Testis (tissue), 3 donors: ENCODE results near the gene CRBN. TPM values are rescaled to one million over a fixed set of nuclear protein-coding genes. Genes with fewer than 3 reads are reported as not detected.
A peak's percentile ranks its signal among the peaks of the same experiment; 100 is the strongest.

Experiments
- DNase-seq: peaks from one replicate; pipeline ENCODE4 v3.0.0-alpha.2; 2019
- H3K27ac ChIP-seq, 2 donors: fragments of 200-600 bp; sonication (generic); one replicate each; pipeline ENCODE4 v1.5.1; 2019
- H3K27me3 ChIP-seq: fragments of 200-600 bp; sonication (generic); one replicate; pipeline ENCODE4 v1.5.1; 2019
- H3K36me3 ChIP-seq: fragments of 200-600 bp; sonication (generic); one replicate; pipeline ENCODE4 v1.5.1; 2017; ENCODE audit warnings: low read depth; ENCODE audit errors: missing control alignments
- H3K4me1 ChIP-seq: fragments of 200-600 bp; sonication (generic); one replicate; pipeline ENCODE4 v1.5.1; 2019
- H3K4me3 ChIP-seq, 2 donors: fragments of 200-600 bp; sonication (generic); one replicate each; pipeline ENCODE4 v1.5.1; 2017 to 2019
- H3K9me3 ChIP-seq: fragments of 200-600 bp; sonication (generic); one replicate; pipeline ENCODE4 v1.5.1; 2017
- CTCF ChIP-seq, 3 experiments: fragments of 450-650 bp in 2 of 3; fragments of 200-600 bp in 1 of 3; sonication (generic) in 1 of 3; IDR thresholded peaks; one replicate each; pipeline ENCODE4 v1.5.1; 2016 to 2019; ENCODE audit warnings: antibody characterized with exemption in 3 of 3, mild to moderate bottlenecking in 2 of 3, moderate library complexity in 1 of 3
- POLR2A ChIP-seq: fragments of 450-650 bp; IDR thresholded peaks from one replicate; pipeline ENCODE4 v1.6.1; 2017; ENCODE audit warnings: antibody characterized with exemption, mild to moderate bottlenecking, moderate library complexity
- WGBS, 2 donors: methylation state at CpG; one replicate each; pipeline ENCODE4 v1.1.5; 2018; 5-methylcytosine and 5-hydroxymethylcytosine counted together
- intact Hi-C: fragments of 100-400 bp; cut with DNase I; formaldehyde crosslinking; loops from one replicate; pipeline ENCODE4 v1.15.1; 2023; ENCODE audit warnings: low total_unique reads
- polyA plus RNA-seq: library from polyadenylated mRNA; stranded (reverse); fragments of 350-450 nt; fragmentation: Illumina TruSeq; extraction: RNeasy Lipid Tissue Mini Kit (QIAGEN cat#74804); gene quantifications from one replicate; pipeline ENCODE4 v1.2.3, GENCODE V29; 2014; ENCODE audit warnings: low read depth, low replicate concordance; ENCODE audit not compliant: insufficient read depth
- total RNA-seq, 2 donors: library from RNA; depleted of rRNA; stranded (reverse); fragments of >200 nt; gene quantifications; one replicate each; pipeline ENCODE4 v1.2.3, GENCODE V29; 2016

The CRBN gene
- total and polyA plus RNA-seq, 3 donors from 2014 or later, result 85.4 to 180 (median 147) TPM

DNA sequence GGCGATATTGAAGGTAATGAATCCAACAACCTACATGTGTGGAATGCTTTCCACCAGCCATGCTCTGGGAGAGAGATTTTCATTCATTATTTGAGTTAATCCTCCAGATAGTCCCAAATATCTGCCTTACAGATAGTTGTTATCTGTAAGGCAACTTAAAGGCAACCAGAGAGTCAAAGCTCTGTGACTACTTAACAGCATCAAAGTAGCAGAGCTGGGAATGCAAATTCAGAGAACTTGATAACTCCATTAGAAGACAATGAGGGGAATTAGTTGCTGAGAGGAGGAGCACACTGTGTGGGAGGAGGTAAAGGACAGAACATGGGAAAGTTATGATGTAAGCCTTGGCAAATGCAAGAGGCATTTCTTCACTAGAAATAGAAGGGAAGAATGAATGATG, 10.5 kb upstream of the CRBN start:
- H3K4me3 ChIP-seq, result no peak overlapping the region
- 88 to 95% methylated on average over 1 of the region's 1 CpG for WGBS, 2 donors
- DNase-seq, result peak; percentile 22
- peaks cover 4% of the 10 kb centered on the region for H3K4me1 ChIP-seq
- H3K27ac ChIP-seq, result no peak overlapping the region
- TF ChIP-seq CTCF (IDR thresholded peaks at IDR 0.05), result no peak
- no peak for TF ChIP-seq POLR2A
- H3K9me3 ChIP-seq, result no peaks in the 10 kb centered on the region
- intact Hi-C loops, result loop anchor here (10.0 kb wide), 1 partner anchor 1095 kb away; no protein-coding TSS in a partner anchor
- no peaks in the 10 kb centered on the region for H3K36me3 ChIP-seq
- no peaks in the 10 kb centered on the region for H3K27me3 ChIP-seq

- Histone ChIP-seq H3K36me3 (no peaks in the 10 kb centered on the region), H3K4me1 (peaks cover 4% of the 10 kb centered on the region), H3K27me3 (no peaks in the 10 kb centered on the region), H3K27ac (no peak overlapping the region), H3K4me3 (no peak overlapping the region), H3K9me3 (no peaks in the 10 kb centered on the region)
- TF ChIP-seq CTCF (IDR thresholded peaks at IDR 0.05), result no peak
- TF ChIP-seq POLR2A, result no peak
- intact Hi-C loops, result no loop called here
- DNase-seq, result no peak
- 59 to 60% methylated on average over 1 of the region's 1 CpG for WGBS, 2 donors
Measured at GRCh38 chr3:3189102-3189727, 9.7 kb upstream of the CRBN start.

- no peaks in the 10 kb centered on the region for H3K9me3 ChIP-seq
- no peak overlapping the region for H3K4me3 ChIP-seq
- no peak overlapping the region for H3K27ac ChIP-seq
- intact Hi-C loops, result no loop called here
- 62 to 69% methylated on average over 2 of the region's 2 CpGs for WGBS, 2 donors
- no peaks in the 10 kb centered on the region for H3K27me3 ChIP-seq
- H3K4me1 ChIP-seq, result peaks cover 4% of the 10 kb centered on the region
- TF ChIP-seq CTCF (IDR thresholded peaks at IDR 0.05) (no peak), POLR2A (no peak)
- DNase-seq, result no peak
- no peaks in the 10 kb centered on the region for H3K36me3 ChIP-seq
Measured at GRCh38 chr3:3184876-3185275, 5.4 kb upstream of the CRBN start.

GRCh38 chr3:3180456-3180855, 965 bp upstream of the CRBN start:
- H3K4me1 ChIP-seq, result peaks cover 14% of the 10 kb centered on the region
- DNase-seq, result no peak
- H3K27me3 ChIP-seq, result no peaks in the 10 kb centered on the region
- TF ChIP-seq POLR2A (no peak), CTCF (IDR thresholded peaks at IDR 0.05) (no peak)
- H3K9me3 ChIP-seq, result no peaks in the 10 kb centered on the region
- no peak overlapping the region for H3K27ac ChIP-seq
- H3K4me3 ChIP-seq, result no peak overlapping the region
- intact Hi-C loops, result no loop called here
- 75 to 79% methylated on average over 9 of the region's 9 CpGs for WGBS, 2 donors
- no peaks in the 10 kb centered on the region for H3K36me3 ChIP-seq
